MM.1S (cell line): ENCODE measurements around the gene CLK4.

Source experiments
- CTCF ChIP-seq: fragments of 300-600 bp; sonication (generic); IDR thresholded peaks from 2 replicates; pipeline ENCODE4 v1.5.1; 2016; ENCODE audit warnings: antibody characterized with exemption, low read length, mixed read lengths
- EZH2phosphoT487 ChIP-seq: fragments of 300-600 bp; sonication (generic); IDR thresholded peaks from 2 replicates; pipeline ENCODE4 v1.6.1; 2018; ENCODE audit warnings: antibody characterized with exemption, low read length

GRCh38 chr5:178564397-178564796 lies 62.5 kb downstream of the CLK4 start:
- TF ChIP-seq CTCF, result no peak
- no peak for TF ChIP-seq EZH2phosphoT487
